GM18951 (cell line): ENCODE results near the gene STIM1.

Experiments used
- POLR2A ChIP-seq: IDR thresholded peaks from 4 replicates; pipeline ENCODE4 v1.6.1; 2011; ENCODE audit warnings: mild to moderate bottlenecking; ENCODE audit not compliant: insufficient read length, insufficient read depth; ENCODE audit errors: extremely low read depth
- in situ Hi-C: fragments of 300-500 bp; cut with MboI; formaldehyde crosslinking; loops from one replicate; pipeline ENCODE4 v1.12.0; 2022; ENCODE audit warnings: low sequenced_read_pairs, mixed read lengths, inconsistent platforms; ENCODE audit not compliant: unreplicated experiment

STIM1 gene

DNA sequence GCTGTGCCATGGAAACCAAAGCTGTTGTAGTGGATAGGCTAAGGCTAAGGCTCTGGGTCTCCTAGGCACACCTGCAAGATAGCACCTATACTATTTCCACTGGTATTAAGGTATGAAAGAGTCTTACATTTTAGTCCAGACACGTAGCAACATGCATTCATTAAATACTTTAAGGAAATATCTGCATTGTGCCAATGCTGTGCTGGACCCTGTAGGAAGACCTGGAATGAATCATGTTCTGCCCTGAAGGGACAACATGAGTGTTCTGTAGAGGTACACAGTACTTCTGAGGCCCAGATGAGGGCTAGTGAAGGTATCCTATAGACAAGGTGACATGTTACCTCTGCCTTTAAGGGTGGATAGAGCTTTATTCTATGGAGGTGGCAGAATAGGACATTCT is 204.0 kb downstream of the STIM1 start:
- in situ Hi-C loops = no loop called here
- no peak for TF ChIP-seq POLR2A

DNA sequence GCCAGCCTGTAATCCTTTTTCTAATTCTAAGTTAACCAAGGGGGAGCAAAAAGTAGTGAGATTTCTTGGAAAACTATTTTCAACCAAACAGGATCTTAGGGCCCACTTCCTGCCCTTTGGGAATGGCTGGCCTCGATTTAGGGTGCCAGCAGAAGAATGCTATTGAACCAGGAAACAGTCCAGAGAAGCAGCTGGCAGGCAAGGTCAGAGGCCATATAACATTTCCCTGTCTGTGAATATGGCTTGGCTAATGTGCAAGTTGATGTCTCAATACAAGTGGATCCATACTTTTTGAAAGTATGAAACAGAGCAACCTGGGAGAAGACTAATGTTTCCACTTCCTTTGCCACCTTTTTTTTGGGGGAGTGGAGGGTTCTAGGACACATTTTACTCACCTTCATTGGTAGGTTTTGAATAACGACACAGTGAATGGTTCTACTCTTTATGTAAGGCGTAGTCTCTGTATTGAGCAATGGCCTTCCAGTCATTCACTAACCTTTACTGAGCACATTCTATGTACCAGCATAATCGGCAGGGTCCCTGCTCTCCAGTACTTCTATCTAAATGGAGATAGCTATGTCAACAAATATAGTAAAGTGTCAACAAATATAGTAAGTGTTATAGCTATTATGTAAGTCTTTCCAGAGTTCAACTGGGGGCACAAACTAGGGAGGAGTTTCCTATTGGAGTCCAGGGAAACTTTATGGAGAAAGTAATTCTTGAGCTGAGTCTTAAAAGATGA is 204.9 kb downstream of the STIM1 start:
- in situ Hi-C loops = no loop called here
- no peak for TF ChIP-seq POLR2A

DNA sequence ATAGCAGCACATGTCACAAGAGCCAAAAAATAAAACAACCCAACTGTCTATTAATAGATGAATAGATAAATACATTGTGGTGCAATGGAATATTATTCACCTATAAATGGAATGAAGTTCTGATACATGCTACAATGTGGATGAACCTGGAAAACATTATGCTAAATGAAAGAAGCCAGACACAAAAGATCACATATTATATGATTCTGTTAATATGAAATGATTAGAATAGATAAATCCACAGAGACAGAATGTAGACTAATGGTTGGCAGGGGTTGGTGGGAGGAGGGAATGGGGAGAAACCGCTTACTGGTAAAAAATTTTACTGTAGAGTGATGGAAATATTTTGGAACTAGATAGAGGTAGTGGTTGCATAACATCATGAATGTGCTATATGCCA is 206.2 kb downstream of the STIM1 start:
- no peak for TF ChIP-seq POLR2A
- in situ Hi-C loops = no loop called here

DNA sequence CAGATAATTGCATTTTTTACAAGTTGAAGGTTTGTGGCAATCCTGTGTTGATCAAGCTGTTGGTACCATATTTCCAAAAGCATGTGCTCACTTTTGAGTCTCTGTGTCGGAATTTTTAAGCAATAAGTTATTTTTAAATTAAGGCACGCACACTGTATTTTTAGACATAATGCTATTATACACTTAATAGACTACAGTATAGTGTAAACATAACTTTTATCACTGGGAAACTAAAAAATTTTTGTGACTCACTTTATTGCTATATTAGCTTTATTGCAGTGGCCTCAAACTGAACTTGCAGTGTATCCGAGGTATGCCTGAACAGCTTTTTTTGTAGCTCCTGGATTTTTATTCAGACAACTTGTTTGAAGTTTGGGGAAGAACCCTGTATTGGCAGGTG is 207.9 kb downstream of the STIM1 start:
- in situ Hi-C loops = no loop called here
- no peak for TF ChIP-seq POLR2A

DNA sequence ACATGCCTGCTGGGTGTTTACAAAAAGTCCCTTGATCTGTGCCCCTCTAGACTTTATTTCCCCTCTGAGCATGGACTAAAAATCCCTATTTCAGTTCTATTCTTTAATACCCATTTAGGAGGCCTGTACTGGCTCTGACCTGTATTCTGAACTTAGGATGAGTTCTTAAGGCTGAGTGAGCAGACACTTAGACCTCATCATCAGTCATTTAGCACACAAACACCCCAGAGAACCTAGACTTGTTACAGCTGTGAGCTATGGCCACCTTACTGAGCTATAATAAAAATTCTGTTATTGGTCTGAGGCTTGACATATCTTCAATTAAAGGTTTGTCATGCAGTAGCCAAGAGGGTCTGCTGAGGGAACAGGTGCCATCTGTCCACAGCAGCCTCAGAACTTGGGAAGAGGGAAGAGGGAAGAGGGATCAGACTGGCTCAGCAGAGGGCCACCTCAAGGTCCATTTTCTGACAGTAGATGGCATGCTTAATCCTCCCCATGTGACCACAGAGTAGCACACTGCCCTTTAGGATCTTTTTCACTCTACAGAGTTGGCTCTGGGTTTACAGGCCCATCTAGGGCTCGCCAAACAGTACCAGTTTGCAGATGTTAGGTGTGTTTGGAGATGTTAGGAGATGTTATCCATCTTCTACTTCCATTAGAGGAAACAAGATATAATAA is 209.0 kb downstream of the STIM1 start:
- in situ Hi-C loops = no loop called here
- no peak for TF ChIP-seq POLR2A

DNA sequence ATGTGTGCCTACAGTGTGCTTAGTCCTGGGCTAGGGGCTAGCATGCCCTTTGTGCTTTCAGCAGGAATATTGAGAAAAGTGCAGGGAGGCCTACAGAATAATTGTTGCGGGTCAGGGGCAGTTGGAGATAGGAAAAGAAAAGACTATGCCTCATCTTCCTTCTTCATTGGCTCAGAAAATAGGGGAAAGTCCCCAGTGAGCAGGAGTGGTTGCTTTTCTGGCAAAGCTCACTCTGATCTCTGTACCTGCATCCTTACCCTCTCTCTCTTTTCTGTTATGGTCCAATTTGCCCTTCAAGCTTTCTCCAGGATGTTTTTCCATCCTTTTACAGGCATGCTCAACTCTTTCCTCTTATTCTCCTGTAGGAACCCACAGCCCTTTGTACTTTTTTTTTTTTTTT is 209.6 kb downstream of the STIM1 start:
- TF ChIP-seq POLR2A = no peak
- in situ Hi-C loops = loop anchor here (5.0 kb wide), 1 partner anchor 208 kb away; the partner anchor contains the start of gene STIM1

DNA sequence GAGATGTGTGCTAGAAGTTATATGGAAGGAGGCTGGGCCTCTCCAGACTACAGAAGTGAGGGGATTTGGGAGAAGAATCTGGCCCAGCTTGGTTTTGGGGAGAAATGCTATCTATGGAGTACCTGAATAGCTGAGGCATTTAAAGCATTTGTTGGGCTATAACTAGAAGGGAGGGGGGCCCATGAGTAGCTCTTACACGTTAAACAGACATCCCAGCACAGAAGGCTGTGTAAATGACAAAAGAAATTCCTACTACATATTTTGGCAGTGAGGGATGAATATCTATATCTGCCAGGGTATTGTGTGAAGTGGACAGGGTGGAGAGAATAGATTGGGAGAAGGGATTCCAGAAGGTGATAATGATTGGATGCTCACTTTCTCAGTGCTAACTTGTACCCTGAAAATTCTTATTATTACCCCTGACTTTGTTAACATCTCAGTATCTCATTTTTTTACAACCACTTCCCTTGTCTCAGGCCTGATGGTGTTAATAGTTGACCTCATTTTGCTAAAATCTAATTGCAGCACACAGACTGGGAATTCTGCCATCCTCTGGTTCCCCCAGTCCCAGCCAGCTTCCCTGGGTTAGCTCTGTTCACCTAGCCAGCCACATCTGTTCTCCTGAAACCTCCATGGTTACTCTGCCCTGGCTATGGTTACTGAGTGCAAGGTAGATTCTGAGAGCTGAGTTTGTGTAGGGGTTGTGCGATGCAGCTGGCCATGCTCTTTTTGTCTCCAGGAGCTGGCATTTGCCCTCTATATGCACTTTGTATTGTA is 210.3 kb downstream of the STIM1 start:
- in situ Hi-C loops = loop anchor here (5.0 kb wide), 1 partner anchor 208 kb away; the partner anchor contains the start of gene STIM1

DNA sequence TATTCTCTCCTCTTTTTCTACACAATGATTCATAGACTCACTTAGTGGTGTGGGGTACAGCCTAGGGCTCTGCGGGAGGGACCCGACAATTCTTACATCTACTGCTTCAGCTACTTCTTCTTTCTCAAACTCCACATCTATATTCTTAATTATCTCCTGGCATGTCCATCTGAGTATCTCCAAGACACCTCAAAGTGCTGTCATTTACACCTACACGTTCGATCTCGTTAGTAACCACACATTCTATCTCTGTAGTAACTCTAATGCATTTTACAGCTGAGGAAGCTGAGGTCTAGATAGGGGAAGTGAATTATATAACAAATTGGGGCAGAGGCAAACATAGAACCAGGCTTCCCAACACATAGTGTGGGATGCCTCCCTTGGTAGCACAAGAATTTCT is 211.4 kb downstream of the STIM1 start:
- TF ChIP-seq POLR2A = no peak
- in situ Hi-C loops = loop anchor here (5.0 kb wide), 1 partner anchor 210 kb away; the partner anchor contains the start of gene STIM1

More for the DNA sequence above, 210.3 kb downstream of the STIM1 start:
- TF ChIP-seq POLR2A = no peak

DNA sequence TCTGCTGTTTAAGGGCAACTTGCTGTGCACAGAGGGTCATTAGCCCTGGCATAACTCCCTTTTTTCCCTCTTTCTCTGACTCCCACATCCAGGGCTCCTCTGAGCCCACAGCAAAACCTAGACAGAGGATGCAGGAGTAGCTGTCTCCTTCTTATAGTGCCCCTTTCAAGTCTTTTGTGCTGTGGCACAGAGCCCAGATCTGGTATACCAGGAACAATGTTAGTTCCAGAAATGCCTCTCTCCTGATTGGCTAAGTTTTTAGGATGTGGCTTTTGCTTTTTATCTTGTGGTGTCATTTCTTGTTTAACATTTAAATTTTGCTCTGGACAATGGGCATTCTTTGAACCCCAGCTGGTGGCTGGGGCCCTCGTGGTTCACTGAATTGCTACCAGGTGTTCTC is 213.5 kb downstream of the STIM1 start:
- TF ChIP-seq POLR2A = no peak
- in situ Hi-C loops = loop anchor here (5.0 kb wide), 1 partner anchor 212 kb away; the partner anchor contains the start of gene STIM1

DNA sequence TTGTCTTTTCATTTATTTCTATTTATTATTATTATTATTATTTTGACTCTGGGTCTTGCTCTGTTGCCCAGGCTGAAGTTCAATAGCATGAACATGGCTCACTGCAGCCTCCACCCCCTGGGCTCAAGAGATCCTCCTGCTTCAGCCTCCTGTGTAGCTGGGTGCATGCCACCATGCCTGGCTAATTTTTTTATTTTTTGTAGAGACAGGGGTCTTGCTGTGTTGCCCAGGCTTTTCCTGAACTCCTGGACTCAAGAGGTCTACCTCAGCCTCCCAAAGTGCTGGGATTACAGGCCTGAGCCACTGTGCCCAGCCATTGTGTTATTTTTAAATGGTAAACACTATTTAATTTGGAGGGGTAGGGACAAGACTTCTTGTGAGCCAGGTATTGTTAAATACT is 215.9 kb downstream of the STIM1 start:
- no peak for TF ChIP-seq POLR2A
- in situ Hi-C loops = no loop called here

DNA sequence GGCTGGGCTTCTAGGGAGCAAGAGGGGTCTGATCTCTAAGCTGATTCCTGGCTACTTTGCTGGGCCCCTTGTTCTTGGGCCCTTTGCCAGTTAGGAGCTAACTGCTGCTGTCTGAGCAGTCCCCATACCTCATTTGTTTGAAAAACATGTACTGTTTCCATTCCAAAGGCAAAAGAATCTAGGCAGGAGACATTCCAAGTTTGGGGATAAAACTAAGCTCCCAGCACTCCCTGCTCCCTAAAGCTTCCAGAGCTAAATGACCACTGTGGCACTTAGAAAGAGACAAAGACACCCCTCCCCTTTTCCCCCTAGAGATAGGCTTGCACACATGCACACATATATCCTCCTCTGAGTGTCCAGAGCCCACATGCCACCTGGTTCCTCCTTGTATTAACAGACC is 216.4 kb downstream of the STIM1 start:
- no peak for TF ChIP-seq POLR2A
- in situ Hi-C loops = no loop called here

DNA sequence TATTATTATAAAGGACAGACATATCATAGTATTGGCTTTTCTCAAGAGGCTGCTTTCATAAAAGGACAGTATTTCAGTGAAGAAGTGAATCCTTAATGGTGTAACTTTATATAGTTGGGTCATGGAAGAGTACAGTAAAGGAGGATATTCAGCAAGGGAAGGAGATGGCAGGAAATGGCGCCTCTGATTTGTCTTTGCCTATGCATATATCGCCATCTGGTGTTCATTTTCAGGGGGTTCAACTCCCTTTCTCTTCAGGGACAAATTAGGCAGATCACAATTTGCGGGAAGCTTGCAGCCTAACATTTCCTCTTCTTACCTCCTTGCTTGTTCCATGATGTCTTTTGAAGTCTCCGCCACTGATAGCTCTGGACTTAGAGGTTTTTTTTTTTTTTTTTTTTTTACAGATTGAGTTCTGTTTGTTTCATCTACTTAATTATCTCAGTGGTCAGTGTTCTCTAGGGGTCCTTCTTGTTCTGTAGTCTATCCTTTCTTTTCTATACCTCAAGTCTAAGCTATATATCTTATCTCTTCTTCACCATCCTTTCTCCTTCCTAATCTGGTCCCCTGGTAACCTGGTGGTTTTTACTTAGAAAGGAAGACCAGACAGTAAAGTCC is 217.3 kb downstream of the STIM1 start:
- no peak for TF ChIP-seq POLR2A
- in situ Hi-C loops = no loop called here

DNA sequence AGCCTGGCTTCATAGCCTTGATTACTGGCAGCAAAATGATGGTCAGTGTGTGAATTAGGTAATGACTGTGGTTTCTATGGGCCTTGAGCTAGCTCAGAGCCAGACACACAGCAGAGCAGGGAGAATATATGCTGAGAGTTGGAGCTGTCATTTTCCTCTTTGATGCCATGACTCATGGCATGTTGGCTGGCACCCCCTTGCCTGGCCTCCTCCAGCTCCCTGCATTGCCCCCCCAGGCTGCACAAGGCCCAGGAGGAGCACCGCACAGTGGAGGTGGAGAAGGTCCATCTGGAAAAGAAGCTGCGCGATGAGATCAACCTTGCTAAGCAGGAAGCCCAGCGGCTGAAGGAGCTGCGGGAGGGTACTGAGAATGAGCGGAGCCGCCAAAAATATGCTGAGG is 218.8 kb downstream of the STIM1 start:
- TF ChIP-seq POLR2A = no peak
- in situ Hi-C loops = no loop called here
